GM21526 (cell line): Measurements from ENCODE around the gene SMYD3.
A peak's percentile ranks its signal among the peaks of the same experiment; 100 is the strongest.
"Not testable (repeated sequence)": the region's sequence is repeated elsewhere in the genome, so short reads cannot be mapped to it uniquely, and the experiment has no call there.

ENCODE experiments used
- ATAC-seq: cut with Tn5 transposase; IDR thresholded peaks from one replicate; pipeline ENCODE4 v1.9.1; 2021; ENCODE audit warnings: moderate library complexity; ENCODE audit not compliant: unreplicated experiment, low FRiP score

Gene SMYD3

DNA sequence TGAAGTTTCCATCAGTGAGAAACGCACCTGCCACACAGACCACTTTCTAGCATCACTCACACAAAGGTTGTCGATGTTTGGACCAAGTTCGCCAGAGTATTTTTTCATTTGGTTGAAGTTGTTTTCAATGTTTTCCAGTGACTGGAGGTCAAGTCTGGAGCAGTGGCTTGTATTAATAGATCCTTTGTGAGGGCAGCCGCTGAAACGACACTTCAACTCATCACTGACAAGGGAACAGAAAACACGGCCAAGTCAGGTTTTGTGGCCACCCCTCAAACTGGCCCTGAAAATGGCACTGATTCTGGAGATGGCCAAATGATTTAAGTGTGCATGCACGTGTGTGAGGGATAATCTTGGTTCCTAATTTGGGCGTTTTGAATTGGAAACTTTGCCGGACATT is 675.6 kb downstream of the SMYD3 start:
- no peak for ATAC-seq

DNA sequence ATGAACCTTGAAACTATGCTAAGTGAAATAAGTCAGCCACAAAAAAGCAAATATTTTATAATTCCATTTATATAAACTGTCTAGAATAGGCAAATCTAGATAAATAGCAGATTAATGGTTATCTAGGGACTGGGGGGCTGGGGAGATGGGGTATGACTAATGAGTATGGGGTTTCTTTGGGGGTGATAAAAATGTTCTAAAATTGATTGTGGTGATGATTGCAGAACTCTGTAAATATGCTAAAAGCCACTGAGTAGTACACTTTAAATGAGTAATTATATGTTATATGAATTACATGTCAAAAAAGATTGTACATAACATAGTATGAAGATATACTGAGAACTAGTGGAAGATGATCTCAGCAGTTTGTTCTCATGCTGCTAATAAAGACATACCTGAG is 677.3 kb downstream of the SMYD3 start:
- no peak for ATAC-seq

DNA sequence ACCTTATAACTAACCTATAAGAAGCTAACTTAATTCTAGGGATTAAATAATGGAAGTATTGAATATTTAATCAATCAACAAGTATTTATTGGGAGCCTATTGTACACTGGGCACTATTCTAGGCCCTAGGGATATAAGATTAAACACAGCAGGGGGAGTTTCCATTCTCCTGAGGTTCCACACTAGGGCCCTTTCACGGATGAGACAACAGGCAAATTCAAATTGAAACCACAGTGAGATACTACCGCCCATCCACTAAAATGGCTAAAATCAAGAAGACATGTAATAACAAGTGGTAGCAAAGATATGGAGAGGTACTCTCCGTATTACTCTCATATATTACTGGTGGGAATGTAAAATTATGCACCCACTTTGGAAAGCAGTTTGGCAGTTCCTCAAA is 677.9 kb downstream of the SMYD3 start:
- no peak for ATAC-seq

DNA sequence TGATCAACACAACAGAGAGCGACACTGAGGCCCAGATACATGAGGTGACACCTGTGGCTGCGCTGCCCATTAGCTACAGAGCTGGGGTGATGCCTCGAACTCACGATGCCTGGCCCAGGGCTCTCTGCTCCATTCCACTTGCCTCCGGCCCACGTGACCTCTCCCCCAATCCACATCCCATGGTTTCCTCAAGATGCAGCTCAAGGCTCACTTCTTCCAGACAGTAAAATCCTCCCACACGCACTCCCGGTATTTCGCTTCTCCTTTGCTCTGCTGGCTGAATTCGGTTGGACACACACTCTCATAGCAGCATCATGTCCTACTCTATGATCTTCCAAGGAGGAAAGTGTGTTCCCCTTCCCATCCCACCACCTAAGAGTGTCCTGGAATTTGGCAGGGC is 679.8 kb downstream of the SMYD3 start:
- no peak for ATAC-seq

DNA sequence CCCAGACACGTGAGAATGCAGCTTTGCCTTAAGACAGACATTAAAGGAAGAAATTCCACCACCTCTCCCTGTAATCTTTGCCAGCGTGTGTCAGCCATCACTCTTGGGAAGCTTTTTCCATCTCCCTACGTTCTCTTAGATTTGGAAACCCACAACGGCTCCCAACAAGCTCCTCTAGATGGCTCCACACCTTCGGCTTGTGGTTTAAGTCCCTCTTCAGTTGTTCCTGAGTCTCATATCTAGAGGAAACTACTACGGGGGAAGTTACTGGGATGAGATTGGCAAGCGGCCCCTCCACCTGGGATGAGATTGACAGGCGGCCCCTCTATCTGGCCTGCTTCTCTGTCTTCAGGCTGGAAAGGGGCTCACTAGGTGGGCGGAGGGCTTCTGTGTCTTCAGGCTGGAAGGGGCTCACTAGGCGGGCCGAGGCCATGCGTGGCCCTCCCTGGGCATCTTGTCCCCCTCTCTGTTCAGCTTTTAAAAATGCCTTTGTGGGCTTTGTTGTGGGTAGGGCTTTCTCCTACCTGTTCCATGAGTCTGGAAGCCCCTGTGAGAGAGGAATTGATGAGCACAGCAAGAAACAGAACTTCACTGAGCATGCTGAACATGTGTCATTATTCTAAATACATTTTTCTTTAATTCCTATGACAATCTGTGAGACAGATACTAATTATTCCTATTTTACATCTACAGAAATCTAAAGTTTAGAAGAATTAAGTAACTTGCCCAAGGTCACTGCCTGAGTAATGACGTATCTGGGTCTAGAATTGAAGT is 681.8 kb downstream of the SMYD3 start:
- no peak for ATAC-seq

DNA sequence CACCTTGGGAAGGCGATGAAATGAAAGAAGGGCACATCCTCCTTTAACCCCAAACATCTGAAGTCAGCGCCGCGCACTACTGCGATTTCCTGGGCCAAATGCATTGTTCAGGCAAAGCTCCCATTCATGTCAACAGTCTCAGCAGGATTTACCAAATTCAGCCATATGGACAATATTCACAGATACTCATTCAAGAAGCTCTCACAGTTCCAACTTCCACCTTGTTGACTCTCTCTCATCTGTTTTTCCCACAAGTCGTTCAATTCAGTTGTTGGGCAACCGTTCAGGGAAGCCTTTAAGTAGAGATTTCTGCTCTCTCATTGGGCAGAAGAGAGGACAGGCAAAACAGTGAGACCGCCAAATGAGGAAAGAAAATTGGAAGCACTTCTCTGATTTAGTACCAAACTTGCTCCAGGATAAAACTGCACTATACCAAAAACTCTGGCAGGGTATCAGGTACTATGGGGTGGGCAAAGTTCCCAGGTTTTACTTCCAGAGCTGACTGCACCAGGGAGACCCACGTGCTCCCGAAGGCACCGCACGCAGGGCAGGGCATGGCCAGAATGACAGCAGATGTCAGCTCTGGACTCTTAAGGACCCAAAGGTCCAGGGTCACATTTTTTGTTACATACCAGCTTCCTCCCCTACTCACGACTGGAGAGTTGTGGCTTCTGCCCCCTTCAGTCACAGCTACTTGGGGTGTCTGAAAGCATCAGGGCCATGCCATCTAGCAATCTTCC is 683.5 kb downstream of the SMYD3 start:
- no peak for ATAC-seq

DNA sequence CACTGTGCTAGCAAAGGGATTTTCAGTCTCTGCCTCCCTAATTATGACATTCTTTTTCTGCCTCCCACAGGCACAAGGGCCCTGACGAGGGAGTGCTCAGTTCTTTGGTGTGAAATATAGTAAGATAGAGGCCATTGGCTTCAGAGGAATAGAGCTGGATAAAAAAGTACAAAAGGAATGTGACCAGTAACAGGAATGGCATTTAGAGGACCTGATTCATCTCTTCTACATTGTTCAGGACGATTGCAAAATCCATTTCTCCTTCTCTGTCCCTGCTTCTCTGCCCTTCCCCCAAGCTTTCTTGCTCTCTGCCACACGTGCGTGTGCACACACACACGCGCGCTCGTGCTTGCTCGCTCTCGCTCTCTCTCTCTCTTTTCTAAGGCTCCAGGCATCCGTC is 684.1 kb downstream of the SMYD3 start:
- ATAC-seq = no peak

DNA sequence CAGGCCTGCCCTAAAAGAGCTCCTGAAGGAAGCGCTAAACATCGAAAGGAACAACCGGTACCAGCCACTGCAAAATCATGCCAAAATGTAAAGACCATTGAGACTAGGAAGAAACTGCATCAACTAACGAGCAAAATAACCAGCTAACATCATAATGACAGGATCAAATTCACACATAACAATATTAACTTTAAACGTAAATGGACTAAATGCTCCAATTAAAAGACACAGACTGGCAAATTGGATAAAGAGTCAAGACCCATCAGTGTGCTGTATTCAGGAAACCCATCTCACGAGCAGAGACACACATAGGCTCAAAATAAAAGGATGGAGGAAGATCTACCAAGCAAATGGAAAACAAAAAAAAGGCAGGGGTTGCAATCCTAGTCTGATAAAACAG is 688.7 kb downstream of the SMYD3 start:
- not testable (repeated sequence) for ATAC-seq

DNA sequence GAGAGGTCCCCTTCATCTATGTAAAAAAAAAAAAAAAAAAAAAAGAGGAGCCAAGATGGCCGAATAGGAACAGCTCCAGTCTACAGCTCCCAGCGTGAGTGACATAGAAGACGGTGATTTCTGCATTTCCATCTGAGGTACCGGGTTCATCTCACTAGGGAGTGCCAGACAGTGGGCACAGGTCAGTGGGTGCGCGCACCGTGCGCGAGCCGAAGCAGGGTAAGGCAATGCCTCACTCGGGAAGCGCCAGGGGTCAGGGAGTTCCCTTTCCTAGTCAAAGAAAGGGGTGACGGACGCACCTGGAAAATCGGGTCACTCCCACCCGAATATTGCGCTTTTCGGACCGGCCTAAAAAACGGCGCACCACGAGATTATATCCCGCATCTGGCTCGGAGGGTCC is 690.6 kb downstream of the SMYD3 start:
- ATAC-seq = not testable (repeated sequence)

DNA sequence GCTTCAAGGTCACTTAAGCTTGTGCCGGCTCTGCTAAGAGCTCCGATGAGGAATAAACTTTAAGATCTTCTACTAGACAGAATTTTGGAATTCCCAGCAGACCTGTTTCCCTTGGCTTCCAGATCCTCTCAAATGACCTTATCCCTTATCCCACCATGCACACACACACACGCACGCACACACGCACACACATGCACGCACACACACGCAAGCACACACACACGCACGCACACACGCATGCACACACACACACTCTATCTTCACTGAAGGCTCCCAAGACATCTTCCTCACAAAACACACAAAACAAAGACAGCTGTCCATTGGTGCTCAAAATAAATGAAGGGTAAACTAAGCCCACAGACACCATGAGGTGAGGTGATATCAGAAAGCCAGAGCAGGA is 692.4 kb downstream of the SMYD3 start:
- no peak for ATAC-seq

DNA sequence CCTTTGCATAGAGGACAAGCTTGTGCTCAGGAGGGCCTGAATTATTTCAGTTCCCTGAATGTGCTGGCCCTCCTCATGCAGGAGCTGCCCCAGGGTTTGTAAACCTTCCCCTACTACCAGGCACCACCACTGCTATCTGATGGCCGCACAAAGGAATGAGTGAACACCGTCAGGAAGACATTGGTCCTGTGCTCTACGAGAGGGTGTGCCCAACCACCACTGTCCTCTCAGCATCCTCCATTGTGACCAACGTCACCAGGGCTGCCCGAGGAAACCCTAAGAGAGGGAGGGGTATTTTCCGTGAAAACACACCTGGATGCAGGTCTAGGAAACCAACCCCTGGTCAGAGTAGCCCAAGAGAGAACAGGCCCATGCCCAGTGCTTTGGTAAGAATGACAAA is 694.8 kb downstream of the SMYD3 start:
- ATAC-seq = no peak

DNA sequence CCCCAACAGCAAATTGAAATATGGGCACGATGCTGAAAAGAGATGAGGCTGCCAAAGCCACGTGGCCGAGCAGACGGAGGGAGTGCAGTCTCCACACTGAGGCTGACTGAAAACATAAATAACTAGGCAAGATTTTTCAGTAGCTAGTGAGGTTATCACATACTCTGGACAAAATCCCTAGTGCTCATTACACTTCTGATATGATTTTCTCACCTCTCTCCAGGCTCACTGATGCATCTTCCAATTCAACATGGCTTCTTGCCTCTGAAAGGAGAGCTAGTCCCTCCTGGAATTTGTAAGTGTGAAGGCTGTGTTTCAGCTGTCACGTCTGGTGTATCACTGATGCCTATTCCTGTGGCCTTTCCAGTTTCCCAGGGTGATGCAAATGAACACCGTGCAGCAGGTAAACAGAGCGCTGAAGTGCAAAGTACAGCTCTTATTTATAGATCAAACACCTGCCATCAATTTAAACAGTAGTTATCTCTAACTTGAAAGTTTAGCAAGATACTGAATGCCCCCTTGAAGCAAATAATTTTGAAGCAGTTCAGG is 696.2 kb downstream of the SMYD3 start:
- no peak for ATAC-seq

DNA sequence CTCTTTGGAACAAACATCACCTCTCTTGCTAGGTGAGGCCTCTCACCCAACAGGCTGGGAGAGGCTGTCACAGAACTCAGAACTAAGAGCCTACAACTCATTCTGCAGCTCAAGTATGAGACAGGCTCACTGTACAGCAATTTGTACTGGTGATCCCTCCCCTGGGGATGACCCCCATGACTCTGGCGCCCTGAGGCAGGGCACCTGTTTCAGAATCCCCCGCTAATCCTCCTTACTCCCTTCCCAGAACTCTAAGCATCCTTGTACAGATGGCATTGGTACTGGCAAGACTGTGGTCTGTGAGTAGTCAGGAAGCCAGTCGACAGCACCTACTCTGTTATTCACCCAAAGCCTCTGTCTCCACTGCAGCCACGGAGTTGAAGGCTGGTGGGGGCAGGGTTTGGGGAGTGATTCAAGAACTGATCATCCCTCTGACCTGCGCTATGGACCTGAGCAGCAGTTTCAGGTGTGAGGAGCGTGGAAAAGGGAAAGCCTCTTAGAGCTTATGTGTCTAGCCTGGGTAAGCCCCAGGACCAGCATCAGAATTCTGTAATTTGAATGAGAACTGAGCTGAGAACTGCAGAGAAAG is 696.8 kb downstream of the SMYD3 start:
- ATAC-seq = no peak

DNA sequence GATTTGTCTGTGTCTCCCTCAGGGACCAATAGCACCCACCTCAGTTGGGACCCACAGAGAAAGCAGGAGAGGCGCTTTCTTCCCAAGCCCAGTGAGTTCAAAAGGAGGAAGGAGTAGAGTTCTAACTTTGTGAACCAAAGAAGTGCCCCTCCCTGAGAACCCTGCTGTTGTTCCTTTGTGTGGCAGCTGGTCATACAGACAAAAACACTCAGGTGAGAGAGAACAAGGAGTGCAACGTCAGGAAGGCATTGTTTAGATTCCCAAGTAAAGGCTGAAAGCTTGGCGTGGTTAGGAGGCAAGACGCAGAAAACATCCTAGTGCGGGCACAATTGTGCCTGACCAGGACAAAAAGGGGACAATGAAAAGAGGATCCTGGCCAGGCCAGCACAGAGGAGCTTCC is 697.7 kb downstream of the SMYD3 start:
- no peak for ATAC-seq

DNA sequence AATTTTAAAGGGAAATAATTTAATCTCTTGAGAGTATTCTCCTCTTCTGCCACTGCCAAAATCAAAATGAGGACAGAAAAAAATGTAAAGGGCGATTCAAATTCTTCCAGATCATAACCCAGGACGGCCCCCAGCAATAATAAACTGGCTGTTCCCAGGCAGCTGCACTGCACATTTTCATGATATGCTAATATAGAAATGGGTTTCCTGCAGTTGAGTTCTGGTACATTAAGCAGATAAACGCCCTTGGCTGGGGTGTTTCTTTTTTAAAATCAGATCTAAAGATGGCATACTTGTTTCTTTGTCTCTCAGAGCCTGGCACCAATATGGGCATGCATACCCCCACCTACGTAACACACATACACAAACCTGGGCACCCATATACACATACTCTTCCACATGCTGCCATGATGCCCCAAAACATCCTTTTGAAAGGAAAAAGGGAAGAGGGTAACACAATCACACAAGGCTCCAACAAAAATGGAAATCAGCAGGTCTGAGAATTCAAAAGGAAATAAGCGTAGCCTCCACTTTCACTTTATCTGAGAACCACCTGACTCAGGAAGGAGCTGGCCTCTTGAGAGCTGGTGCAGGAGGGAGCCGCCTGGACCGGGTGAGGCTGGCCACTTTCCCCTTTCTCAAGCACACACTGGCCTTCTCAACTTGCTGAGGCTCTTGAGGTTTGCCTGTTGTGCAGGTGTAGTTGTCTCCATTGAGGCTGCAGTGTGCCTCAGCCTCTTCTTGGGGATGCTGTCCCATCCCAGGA is 698.9 kb downstream of the SMYD3 start:
- no peak for ATAC-seq

DNA sequence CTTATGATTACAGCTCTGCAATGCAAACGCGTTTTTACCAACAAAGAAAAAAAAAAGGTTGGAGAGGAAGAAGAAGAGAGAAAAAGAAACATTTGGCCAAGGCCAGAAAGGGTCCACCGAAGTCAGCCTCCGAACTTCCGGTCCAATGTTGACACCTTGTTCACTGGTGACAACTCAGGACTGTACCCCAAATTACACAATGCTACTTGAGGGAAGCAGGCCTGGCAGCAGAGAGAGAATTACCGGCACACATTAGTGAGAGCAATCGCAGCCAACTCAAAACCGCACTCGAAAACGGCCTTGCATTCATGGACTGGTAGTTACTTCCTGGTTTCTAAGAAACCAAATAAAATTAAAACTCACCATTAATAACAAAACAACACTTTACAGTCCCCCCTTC is 699.8 kb downstream of the SMYD3 start:
- ATAC-seq = peak; percentile 89

DNA sequence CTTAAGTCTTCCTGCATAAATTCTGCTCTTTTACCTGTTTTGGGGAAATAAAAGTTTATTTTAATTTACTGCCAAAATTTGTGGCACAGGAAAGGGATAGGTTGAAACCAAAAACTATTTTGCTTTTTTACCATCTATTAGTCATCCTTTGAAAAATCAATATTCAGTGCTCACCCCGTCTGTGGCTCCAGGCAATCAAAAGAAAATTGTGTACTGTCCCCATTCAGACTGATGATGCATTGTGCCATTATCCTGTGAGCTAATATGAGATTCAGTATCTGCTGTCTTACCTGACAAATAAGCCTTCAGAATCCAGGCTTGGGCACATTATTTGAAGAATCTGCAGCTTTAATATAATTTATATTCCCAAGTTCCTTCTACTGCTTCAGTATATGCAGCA is 701.5 kb downstream of the SMYD3 start:
- ATAC-seq = no peak

DNA sequence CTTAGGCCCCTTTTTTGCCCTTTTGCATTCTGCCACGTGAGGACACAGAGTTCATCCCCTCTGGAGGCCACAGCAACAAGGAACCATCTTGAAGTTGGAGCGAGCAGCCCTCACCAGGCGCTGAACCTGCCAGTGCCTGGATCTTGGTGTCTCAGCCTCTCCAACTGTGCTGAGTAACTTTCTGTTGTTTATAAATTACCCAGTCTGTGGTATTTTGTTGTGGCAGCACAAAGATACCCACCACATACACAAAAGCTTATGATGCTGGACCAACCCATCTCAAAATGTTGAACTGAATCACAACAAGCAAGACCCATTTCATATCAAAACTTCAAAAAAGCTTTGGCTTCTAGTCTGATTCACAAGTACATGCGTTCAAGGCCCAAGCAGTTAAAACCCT is 702.4 kb downstream of the SMYD3 start:
- ATAC-seq = no peak

DNA sequence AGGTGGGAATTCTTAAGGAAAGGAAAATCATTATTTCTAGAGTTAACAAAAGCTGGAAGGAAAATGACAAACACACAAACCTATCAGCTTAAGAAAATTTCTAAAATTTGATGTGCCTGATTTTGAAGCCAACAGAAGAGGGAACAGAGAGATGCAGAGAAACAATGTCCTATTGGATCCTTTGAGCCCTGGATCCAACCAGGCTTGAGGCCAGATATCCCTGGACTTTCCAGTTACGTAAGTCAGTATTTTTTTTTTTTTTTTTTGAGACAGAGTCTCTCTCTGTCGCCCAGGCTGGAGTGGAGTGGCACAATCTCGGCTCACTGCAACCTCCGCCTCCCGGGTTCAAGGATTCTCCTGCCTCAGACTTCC is 703.4 kb downstream of the SMYD3 start:
- no peak for ATAC-seq

DNA sequence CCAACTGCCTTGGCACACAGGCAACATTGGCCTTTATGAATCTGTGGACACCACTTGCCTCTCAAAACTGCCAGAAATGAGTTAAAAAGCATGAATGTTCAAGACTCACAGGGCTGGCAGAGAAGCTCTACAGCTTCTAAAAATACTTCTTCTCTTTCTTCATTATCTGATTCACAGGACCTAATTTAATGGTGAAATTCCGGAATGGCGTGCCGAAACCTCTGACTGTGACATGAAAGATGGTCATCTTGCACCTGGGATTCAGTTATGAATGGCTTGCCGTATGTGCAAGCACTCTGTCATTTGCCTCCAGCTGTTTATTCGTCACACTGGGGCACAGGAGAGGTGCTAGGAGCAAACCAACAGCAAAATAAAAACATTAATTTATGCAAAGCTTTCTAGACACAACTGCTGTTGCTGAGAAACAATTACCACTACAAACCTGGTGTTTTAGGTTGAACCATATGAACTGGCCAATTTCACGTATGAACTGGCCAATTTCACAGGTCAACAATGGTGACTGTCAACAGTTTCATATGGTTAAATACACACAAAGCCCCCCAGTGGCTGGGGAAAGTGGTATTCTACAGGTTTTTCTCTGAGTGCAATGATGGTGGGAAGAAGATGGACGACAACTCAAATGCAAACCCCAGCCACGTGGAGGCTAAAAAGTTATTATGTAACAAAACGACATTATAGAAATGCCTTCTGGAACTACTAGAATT is 704.0 kb downstream of the SMYD3 start:
- no peak for ATAC-seq
